H9 (cell line): Measurements from ENCODE around the gene ZSWIM8. TPM values are rescaled to one million over a fixed set of nuclear protein-coding genes. Genes with fewer than 3 reads are reported as not detected.
A peak's percentile ranks its signal among the peaks of the same experiment; 100 is the strongest.

Source experiments
- DNase-seq: peaks from one replicate; pipeline ENCODE4 v3.0.0-alpha.2; 2017
- H2AFZ ChIP-seq: one replicate; pipeline ENCODE4 v1.6.1; 2013; ENCODE audit warnings: mild to moderate bottlenecking, low read length, control low read depth, moderate library complexity
- H2AK5ac ChIP-seq: 2 replicates; pipeline ENCODE4 v1.6.1; 2013; ENCODE audit warnings: low read length, control low read depth, mixed read lengths; ENCODE audit not compliant: insufficient read length
- H2BK120ac ChIP-seq: one replicate; pipeline ENCODE4 v1.6.1; 2013; ENCODE audit warnings: low read depth, mild to moderate bottlenecking, low read length, control low read depth, inconsistent platforms; ENCODE audit not compliant: poor library complexity, severe bottlenecking
- H2BK12ac ChIP-seq: 2 replicates; pipeline ENCODE4 v1.6.1; 2013; ENCODE audit warnings: low read length, control low read depth, mixed read lengths, low read depth; ENCODE audit not compliant: insufficient read length
- H2BK15ac ChIP-seq: 2 replicates; pipeline ENCODE4 v1.6.1; 2013; ENCODE audit warnings: low read depth, low read length, control low read depth
- H2BK20ac ChIP-seq: one replicate; pipeline ENCODE4 v1.6.1; 2013; ENCODE audit warnings: low read depth, mild to moderate bottlenecking, low read length, control low read depth, inconsistent platforms; ENCODE audit not compliant: poor library complexity, severe bottlenecking
- H2BK5ac ChIP-seq: 2 replicates; pipeline ENCODE4 v1.6.1; 2013; ENCODE audit warnings: low read length, control low read depth, mixed read lengths; ENCODE audit not compliant: insufficient read length
- H3K14ac ChIP-seq: 2 replicates; pipeline ENCODE4 v1.6.1; 2013; ENCODE audit warnings: low read length, control low read depth; ENCODE audit not compliant: insufficient read depth
- H3K18ac ChIP-seq: 2 replicates; pipeline ENCODE4 v1.6.1; 2013; ENCODE audit warnings: low read depth, mild to moderate bottlenecking, mixed read lengths, low read length, control low read depth; ENCODE audit not compliant: insufficient read length
- H3K23ac ChIP-seq: 2 replicates; pipeline ENCODE4 v1.6.1; 2013; ENCODE audit warnings: low read length, control low read depth, mixed read lengths, low read depth; ENCODE audit not compliant: insufficient read length
- H3K23me2 ChIP-seq: 2 replicates; pipeline ENCODE4 v1.6.1; 2013; ENCODE audit warnings: low read depth, mild to moderate bottlenecking, mixed read lengths, low read length, control low read depth; ENCODE audit not compliant: insufficient read length, poor library complexity, severe bottlenecking
- H3K27ac ChIP-seq: 2 replicates; pipeline ENCODE4 v1.5.1; 2013; ENCODE audit warnings: low read length, control low read depth, mixed read lengths, low read depth; ENCODE audit not compliant: insufficient read length
- H3K27me3 ChIP-seq: 2 replicates; pipeline ENCODE4 v1.6.1; 2013; ENCODE audit warnings: low read length, control low read depth, inconsistent platforms; ENCODE audit not compliant: insufficient read depth
- H3K4ac ChIP-seq: 2 replicates; pipeline ENCODE4 v1.6.1; 2013; ENCODE audit warnings: low read depth, mild to moderate bottlenecking, control low read depth, inconsistent platforms, low read length, moderate library complexity
- H3K4me1 ChIP-seq: 2 replicates; pipeline ENCODE4 v1.6.1; 2013; ENCODE audit warnings: low read length, control low read depth, inconsistent platforms; ENCODE audit not compliant: insufficient read depth
- H3K4me2 ChIP-seq: 2 replicates; pipeline ENCODE4 v1.6.1; 2013; ENCODE audit warnings: low read length, control low read depth, mixed read lengths; ENCODE audit not compliant: insufficient read length, insufficient read depth
- H3K56ac ChIP-seq: 2 replicates; pipeline ENCODE4 v1.6.1; 2013; ENCODE audit warnings: low read depth, mild to moderate bottlenecking, mixed read lengths, low read length, control low read depth; ENCODE audit not compliant: insufficient read length
- H3K79me1 ChIP-seq: 2 replicates; pipeline ENCODE4 v1.6.1; 2013; ENCODE audit warnings: low read depth, mild to moderate bottlenecking, moderate library complexity, low read length, control low read depth, inconsistent platforms; ENCODE audit not compliant: insufficient read depth, poor library complexity, severe bottlenecking
- H3K79me2 ChIP-seq: 2 replicates; pipeline ENCODE4 v1.6.1; 2013; ENCODE audit warnings: low read length, control low read depth, inconsistent platforms; ENCODE audit not compliant: insufficient read depth
- H3K9ac ChIP-seq: 2 replicates; pipeline ENCODE4 v1.6.1; 2013; ENCODE audit warnings: low read length, control low read depth, mixed read lengths; ENCODE audit not compliant: insufficient read length; ENCODE audit errors: extremely low read depth
- H3K9me3 ChIP-seq: one replicate; pipeline ENCODE4 v1.6.1; 2013; ENCODE audit warnings: low read depth, low read length, inconsistent platforms; ENCODE audit not compliant: control insufficient read depth
- H3T11ph ChIP-seq: one replicate; pipeline ENCODE4 v1.6.1; 2013; ENCODE audit warnings: mild to moderate bottlenecking, low read length, control low read depth, inconsistent platforms
- H4K20me1 ChIP-seq: one replicate; pipeline ENCODE4 v1.6.1; 2013; ENCODE audit not compliant: control insufficient read depth, insufficient read length, insufficient read depth
- H4K5ac ChIP-seq: 2 replicates; pipeline ENCODE4 v1.6.1; 2013; ENCODE audit warnings: low read depth, mild to moderate bottlenecking, mixed read lengths, low read length, control low read depth; ENCODE audit not compliant: insufficient read length
- H4K8ac ChIP-seq: replicated peaks from 2 replicates; pipeline ENCODE4 v1.6.1; 2013; ENCODE audit warnings: low read length, control low read depth, mixed read lengths, low read depth; ENCODE audit not compliant: insufficient read length
- H4K91ac ChIP-seq: 2 replicates; pipeline ENCODE4 v1.6.1; 2013; ENCODE audit warnings: low read depth, mild to moderate bottlenecking, moderate library complexity, mixed read lengths, low read length, control low read depth; ENCODE audit not compliant: insufficient read length
- H3K27ac Mint-ChIP-seq, 3 experiments: 2 replicates in 2 of 3; 3 replicates in 1 of 3; pipeline ENCODE4 v1.8.0; 2020 to 2021; ENCODE audit warnings: mixed read lengths in 3 of 3, mild to moderate bottlenecking in 1 of 3, moderate library complexity in 1 of 3
- H3K27me3 Mint-ChIP-seq: 2 replicates; pipeline ENCODE4 v1.8.0; 2021; ENCODE audit warnings: low read depth, mild to moderate bottlenecking, moderate library complexity, mixed read lengths
- H3K36me3 Mint-ChIP-seq, 3 experiments: 2 replicates in 2 of 3; 3 replicates in 1 of 3; pipeline ENCODE4 v1.8.0; 2020 to 2021; ENCODE audit warnings: low read depth in 3 of 3, mixed read lengths in 3 of 3; ENCODE audit not compliant: insufficient read depth in 1 of 3
- H3K4me1 Mint-ChIP-seq, 2 experiments: 2 replicates each; pipeline ENCODE4 v1.8.0; 2020; ENCODE audit warnings: mixed read lengths in 2 of 2
- H3K4me3 Mint-ChIP-seq, 2 experiments: 2 replicates in 1 of 2; 3 replicates in 1 of 2; pipeline ENCODE4 v1.8.0; 2020 to 2021; ENCODE audit warnings: mild to moderate bottlenecking in 2 of 2, mixed read lengths in 2 of 2, moderate library complexity in 1 of 2
- H3K9me3 Mint-ChIP-seq, 2 experiments: 2 replicates in 1 of 2; 3 replicates in 1 of 2; pipeline ENCODE4 v1.8.0; 2020; ENCODE audit warnings: mild to moderate bottlenecking in 2 of 2, mixed read lengths in 2 of 2, moderate library complexity in 1 of 2
- WGBS: extraction: QIAGEN DNeasy Blood & Tissue Kit; methylation state at CpG from one replicate; pipeline ENCODE4 v1.1.7; 2013; ENCODE audit warnings: missing lambda C conversion rate, low lambda C conversion rate, mixed read lengths; ENCODE audit not compliant: insufficient read length; ENCODE audit errors: extremely low coverage; 5-methylcytosine and 5-hydroxymethylcytosine counted together
- total RNA-seq: library from RNA; stranded (reverse); gene quantifications from 2 replicates; pipeline ENCODE4 v1.2.1, GENCODE V29; 2021
- TF ChIP-seq, protein P1 (sequence below): fragments of 200-600 bp; sonication (generic); conservative IDR thresholded peaks from 3 replicates; pipeline ENCODE4 v1.8.0; 2021; ENCODE audit warnings: antibody characterized with exemption, mild to moderate bottlenecking

Gene ZSWIM8
- total RNA-seq, 1 experiment from 2014 or later = 41.0 TPM

DNA sequence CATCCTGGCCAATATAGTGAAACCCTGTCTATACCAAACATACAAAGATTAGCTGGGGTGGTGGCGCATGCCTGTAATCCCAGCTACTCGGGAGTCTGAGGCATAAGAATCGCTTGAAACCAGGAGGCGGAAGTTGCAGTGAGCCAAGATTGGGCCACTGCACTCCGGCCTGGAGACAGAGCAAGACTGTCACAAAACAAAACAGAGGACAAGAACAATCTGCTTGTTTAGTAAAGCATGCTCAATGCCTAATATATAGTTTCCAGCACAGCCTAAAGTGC is 43.0 kb upstream of the ZSWIM8 start:
- no peak overlapping the region for H3K18ac ChIP-seq
- H4K20me1 ChIP-seq = no peaks in the 10 kb centered on the region
- no peak overlapping the region for H3K56ac ChIP-seq
- H3K4me2 ChIP-seq = no peak overlapping the region
- no peak overlapping the region for H2BK20ac ChIP-seq
- H4K8ac ChIP-seq = no peak overlapping the region
- TF ChIP-seq, protein P1, sequence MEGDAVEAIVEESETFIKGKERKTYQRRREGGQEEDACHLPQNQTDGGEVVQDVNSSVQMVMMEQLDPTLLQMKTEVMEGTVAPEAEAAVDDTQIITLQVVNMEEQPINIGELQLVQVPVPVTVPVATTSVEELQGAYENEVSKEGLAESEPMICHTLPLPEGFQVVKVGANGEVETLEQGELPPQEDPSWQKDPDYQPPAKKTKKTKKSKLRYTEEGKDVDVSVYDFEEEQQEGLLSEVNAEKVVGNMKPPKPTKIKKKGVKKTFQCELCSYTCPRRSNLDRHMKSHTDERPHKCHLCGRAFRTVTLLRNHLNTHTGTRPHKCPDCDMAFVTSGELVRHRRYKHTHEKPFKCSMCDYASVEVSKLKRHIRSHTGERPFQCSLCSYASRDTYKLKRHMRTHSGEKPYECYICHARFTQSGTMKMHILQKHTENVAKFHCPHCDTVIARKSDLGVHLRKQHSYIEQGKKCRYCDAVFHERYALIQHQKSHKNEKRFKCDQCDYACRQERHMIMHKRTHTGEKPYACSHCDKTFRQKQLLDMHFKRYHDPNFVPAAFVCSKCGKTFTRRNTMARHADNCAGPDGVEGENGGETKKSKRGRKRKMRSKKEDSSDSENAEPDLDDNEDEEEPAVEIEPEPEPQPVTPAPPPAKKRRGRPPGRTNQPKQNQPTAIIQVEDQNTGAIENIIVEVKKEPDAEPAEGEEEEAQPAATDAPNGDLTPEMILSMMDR = no peak
- peaks cover 14% of the 10 kb centered on the region for H3K23me2 ChIP-seq
- H3K4me1 ChIP-seq = peaks cover 3% of the 10 kb centered on the region; the same call in 1 of the 2 replicates
- peaks cover 0 to 17% (median 5%) of the 10 kb centered on the region in 3 experiments; a peak in 4 of 7 replicates for H3K36me3 Mint-ChIP-seq
- no CpG with 5 or more reads among the region's 5 CpGs for WGBS
- H3K9ac ChIP-seq = no peak overlapping the region
- H3K27me3 ChIP-seq = no peaks in the 10 kb centered on the region
- no peaks in the 10 kb centered on the region for H3K9me3 ChIP-seq
- H2BK120ac ChIP-seq = no peak overlapping the region
- no peak overlapping the region for H2BK5ac ChIP-seq
- H3T11ph ChIP-seq = no peak overlapping the region
- no peak overlapping the region for H3K4ac ChIP-seq
- no peak overlapping the region for H3K23ac ChIP-seq
- H3K9me3 Mint-ChIP-seq = no peaks in the 10 kb centered on the region
- peak overlapping the region; percentile 67 to 98; a peak in 4 of 5 replicates for H3K4me3 Mint-ChIP-seq
- H2AFZ ChIP-seq = no peak overlapping the region
- no peak overlapping the region for H2BK12ac ChIP-seq
- no peak overlapping the region for H3K27ac ChIP-seq
- no peak for DNase-seq
- H3K27ac Mint-ChIP-seq = peak overlapping the region; percentile 100; a peak in 6 of 7 replicates
- H3K79me2 ChIP-seq = no peaks in the 10 kb centered on the region; the same call in 1 of the 2 replicates
- H3K27me3 Mint-ChIP-seq = no peaks in the 10 kb centered on the region
- H4K91ac ChIP-seq = no peak overlapping the region
- no peak overlapping the region for H3K14ac ChIP-seq
- H2BK15ac ChIP-seq = no peak overlapping the region
- H3K79me1 ChIP-seq = no peaks in the 10 kb centered on the region
- H3K4me1 Mint-ChIP-seq = peaks cover 28 to 36% of the 10 kb centered on the region in 2 experiments
- no peak overlapping the region for H2AK5ac ChIP-seq
- H4K5ac ChIP-seq = no peak overlapping the region
